ENCODE data around the gene RICTOR.

RICTOR gene

DNA sequence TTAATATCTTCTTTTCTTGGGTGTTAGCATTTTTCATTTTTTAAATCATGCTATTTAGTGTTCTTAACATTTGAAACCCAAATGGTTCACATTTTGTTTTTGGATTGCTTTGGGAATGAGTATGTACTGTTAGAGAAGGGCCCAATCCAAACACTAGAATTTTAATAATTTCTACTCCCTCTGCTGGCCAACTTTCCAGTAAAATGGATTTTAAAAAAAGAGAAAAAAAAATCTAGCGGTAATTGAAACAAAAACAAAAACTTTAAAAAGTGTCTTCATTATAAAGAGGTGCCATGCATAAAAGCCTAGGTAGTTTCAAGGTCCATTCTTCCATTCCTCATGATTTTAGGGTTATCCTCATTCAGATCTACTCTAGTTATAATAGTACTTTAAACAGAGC is 32.1 kb upstream of the RICTOR start:
- ChIA-PET CTCF (interaction anchor here (4.6 kb wide), 1 partner anchor 26 kb away, joined by 21 read pairs; no protein-coding TSS in a partner anchor), POLR2A (no interaction called here)
- H3K36me3 ChIP-seq (ENCODE audit: control insufficient read depth in 2 of 2, insufficient read depth in 1 of 2, low read length in 2 of 2) = no peaks in the 10 kb centered on the region
- no peaks in the 10 kb centered on the region for H3K4me1 ChIP-seq (ENCODE audit: control insufficient read depth, insufficient read depth, low read length)
- no peak overlapping the region for H3K4me3 ChIP-seq (ENCODE audit: low read depth, low read length)
- no peak overlapping the region for H3K27ac ChIP-seq (ENCODE audit: extremely low read depth, low read depth, low read length)
- TF ChIP-seq ZBTB1 (tag by site-specific recombination; IDR thresholded peaks at IDR 0.05) (no peak), ZNF23 (tag by site-specific recombination; IDR thresholded peaks at IDR 0.05; ENCODE audit: borderline replicate concordance) (no peak), ZNF155 (tag by site-specific recombination; IDR thresholded peaks at IDR 0.05) (no peak), ZNF324 (tag by site-specific recombination; IDR thresholded peaks at IDR 0.05) (no peak), ZNF202 (tag by site-specific recombination; IDR thresholded peaks at IDR 0.05; ENCODE audit: borderline replicate concordance) (no peak), RBAK (tag by site-specific recombination; IDR thresholded peaks at IDR 0.05) (no peak), ZNF791 (tag by site-specific recombination; IDR thresholded peaks at IDR 0.05) (no peak), HOXC10 (CRISPR knock-in tag; IDR thresholded peaks at IDR 0.05) (no peak), ZNF654 (tag by site-specific recombination; IDR thresholded peaks at IDR 0.05; ENCODE audit: low read depth) (no peak)
- TF ChIP-seq, protein P1, sequence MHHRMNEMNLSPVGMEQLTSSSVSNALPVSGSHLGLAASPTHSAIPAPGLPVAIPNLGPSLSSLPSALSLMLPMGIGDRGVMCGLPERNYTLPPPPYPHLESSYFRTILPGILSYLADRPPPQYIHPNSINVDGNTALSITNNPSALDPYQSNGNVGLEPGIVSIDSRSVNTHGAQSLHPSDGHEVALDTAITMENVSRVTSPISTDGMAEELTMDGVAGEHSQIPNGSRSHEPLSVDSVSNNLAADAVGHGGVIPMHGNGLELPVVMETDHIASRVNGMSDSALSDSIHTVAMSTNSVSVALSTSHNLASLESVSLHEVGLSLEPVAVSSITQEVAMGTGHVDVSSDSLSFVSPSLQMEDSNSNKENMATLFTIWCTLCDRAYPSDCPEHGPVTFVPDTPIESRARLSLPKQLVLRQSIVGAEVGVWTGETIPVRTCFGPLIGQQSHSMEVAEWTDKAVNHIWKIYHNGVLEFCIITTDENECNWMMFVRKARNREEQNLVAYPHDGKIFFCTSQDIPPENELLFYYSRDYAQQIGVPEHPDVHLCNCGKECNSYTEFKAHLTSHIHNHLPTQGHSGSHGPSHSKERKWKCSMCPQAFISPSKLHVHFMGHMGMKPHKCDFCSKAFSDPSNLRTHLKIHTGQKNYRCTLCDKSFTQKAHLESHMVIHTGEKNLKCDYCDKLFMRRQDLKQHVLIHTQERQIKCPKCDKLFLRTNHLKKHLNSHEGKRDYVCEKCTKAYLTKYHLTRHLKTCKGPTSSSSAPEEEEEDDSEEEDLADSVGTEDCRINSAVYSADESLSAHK (tag by site-specific recombination; IDR thresholded peaks at IDR 0.05) = no peak
- TF ChIP-seq, protein P2, sequence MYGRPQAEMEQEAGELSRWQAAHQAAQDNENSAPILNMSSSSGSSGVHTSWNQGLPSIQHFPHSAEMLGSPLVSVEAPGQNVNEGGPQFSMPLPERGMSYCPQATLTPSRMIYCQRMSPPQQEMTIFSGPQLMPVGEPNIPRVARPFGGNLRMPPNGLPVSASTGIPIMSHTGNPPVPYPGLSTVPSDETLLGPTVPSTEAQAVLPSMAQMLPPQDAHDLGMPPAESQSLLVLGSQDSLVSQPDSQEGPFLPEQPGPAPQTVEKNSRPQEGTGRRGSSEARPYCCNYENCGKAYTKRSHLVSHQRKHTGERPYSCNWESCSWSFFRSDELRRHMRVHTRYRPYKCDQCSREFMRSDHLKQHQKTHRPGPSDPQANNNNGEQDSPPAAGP (tag by site-specific recombination; IDR thresholded peaks at IDR 0.05) = no peak
- TF ChIP-seq, protein P3, sequence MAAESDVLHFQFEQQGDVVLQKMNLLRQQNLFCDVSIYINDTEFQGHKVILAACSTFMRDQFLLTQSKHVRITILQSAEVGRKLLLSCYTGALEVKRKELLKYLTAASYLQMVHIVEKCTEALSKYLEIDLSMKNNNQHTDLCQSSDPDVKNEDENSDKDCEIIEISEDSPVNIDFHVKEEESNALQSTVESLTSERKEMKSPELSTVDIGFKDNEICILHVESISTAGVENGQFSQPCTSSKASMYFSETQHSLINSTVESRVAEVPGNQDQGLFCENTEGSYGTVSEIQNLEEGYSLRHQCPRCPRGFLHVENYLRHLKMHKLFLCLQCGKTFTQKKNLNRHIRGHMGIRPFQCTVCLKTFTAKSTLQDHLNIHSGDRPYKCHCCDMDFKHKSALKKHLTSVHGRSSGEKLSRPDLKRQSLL (tag by site-specific recombination; IDR thresholded peaks at IDR 0.05) = no peak
- H3K9me3 ChIP-seq (ENCODE audit: control insufficient read depth, insufficient read depth, low read depth, low read length) = no peaks in the 10 kb centered on the region

DNA sequence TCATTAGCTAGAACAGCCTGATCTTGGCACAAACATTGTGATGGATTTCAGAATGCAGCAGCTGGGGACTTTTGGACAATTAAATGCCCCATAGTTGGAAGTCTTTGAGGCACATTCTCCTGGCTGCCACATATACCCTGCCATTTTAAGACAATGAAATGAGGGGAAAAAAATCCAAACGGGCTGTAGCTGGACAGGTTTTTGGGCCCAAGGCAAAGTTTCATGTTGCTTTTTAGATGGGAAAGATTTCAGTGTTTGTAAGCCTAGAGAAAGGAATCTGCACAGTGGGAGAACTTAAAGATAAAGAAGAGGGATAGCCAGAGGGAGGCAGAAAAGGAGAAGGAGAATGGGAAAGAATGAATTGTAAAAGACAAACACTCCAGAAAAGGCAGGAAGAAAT is 30.0 kb upstream of the RICTOR start:
- no peaks in the 10 kb centered on the region for H3K9me3 ChIP-seq (ENCODE audit: control insufficient read depth, insufficient read depth, low read depth, low read length)
- H3K4me1 ChIP-seq (ENCODE audit: control insufficient read depth, insufficient read depth, low read length) = no peaks in the 10 kb centered on the region
- POLR2A ChIA-PET = no interaction called here
- CTCF ChIA-PET = interaction anchor here (0.5 to 4.6 kb wide), 2 partner anchors 24 to 465 kb away, joined by 3 to 21 read pairs; no protein-coding TSS in a partner anchor
- no peak overlapping the region for H3K27ac ChIP-seq (ENCODE audit: extremely low read depth, low read depth, low read length)
- no peaks in the 10 kb centered on the region for H3K36me3 ChIP-seq (ENCODE audit: control insufficient read depth in 2 of 2, insufficient read depth in 1 of 2, low read length in 2 of 2)
- TF ChIP-seq ZXDB (tag by site-specific recombination; IDR thresholded peaks at IDR 0.05) = no peak
- no peak for TF ChIP-seq YY2 (tag by site-specific recombination; IDR thresholded peaks at IDR 0.05)
- no peak for TF ChIP-seq HOXC10 (CRISPR knock-in tag; IDR thresholded peaks at IDR 0.05)
- no peak for TF ChIP-seq TRIM28 (IDR thresholded peaks at IDR 0.05; ENCODE audit: borderline replicate concordance, low read length)
- no peak for TF ChIP-seq ZNF10 (tag by site-specific recombination; IDR thresholded peaks at IDR 0.05)
- no peak for TF ChIP-seq ZNF664 (tag by site-specific recombination; IDR thresholded peaks at IDR 0.05)
- no peak overlapping the region for H3K4me3 ChIP-seq (ENCODE audit: low read depth, low read length)

DNA sequence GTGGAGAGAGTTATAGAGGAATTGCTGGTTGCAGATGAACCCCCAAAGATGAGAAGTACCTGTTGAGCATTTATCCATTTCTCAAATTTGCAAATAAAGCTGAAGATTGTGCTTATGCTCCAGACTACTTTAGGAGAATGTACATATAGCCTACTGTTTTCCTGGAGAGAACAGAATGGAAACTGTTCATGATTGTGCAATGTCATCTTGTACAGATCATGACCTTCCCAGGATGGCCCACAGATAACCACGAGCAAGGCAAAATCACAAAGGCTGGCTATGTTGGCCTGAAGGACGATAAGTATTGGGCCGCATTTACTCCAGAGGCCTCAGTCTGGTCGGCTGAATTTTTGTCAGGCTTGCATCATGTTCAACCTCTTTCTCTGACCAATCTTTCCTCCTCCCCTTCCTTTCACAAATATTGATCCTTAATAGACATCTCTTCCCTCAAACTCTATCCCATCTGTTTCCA is 28.5 kb upstream of the RICTOR start:
- POLR2A ChIA-PET = no interaction called here
- no peak for TF ChIP-seq ZNF184 (tag by site-specific recombination; IDR thresholded peaks at IDR 0.05)
- no peak for TF ChIP-seq ZNF707 (tag by site-specific recombination; IDR thresholded peaks at IDR 0.05)
- no peak for TF ChIP-seq HOXD13 (CRISPR knock-in tag; IDR thresholded peaks at IDR 0.05; ENCODE audit: borderline replicate concordance)
- peak; percentile 39; the same call in 1 of the 2 replicates for TF ChIP-seq SCRT2 (tag by site-specific recombination; IDR thresholded peaks at IDR 0.05)
- CTCF ChIA-PET = interaction anchor here (4.6 kb wide), 1 partner anchor 23 kb away, joined by 21 read pairs; no protein-coding TSS in a partner anchor
- H3K36me3 ChIP-seq (ENCODE audit: control insufficient read depth in 2 of 2, insufficient read depth in 1 of 2, low read length in 2 of 2) = no peaks in the 10 kb centered on the region
- H3K4me1 ChIP-seq (ENCODE audit: control insufficient read depth, insufficient read depth, low read length) = no peaks in the 10 kb centered on the region
- H3K27ac ChIP-seq (ENCODE audit: extremely low read depth, low read depth, low read length) = no peak overlapping the region
- H3K4me3 ChIP-seq (ENCODE audit: low read depth, low read length) = no peak overlapping the region
- H3K9me3 ChIP-seq (ENCODE audit: control insufficient read depth, insufficient read depth, low read depth, low read length) = no peaks in the 10 kb centered on the region
